Osteoblast (primary cell): Measurements from ENCODE around the gene UBE2E3. TPM values are rescaled to one million over a fixed set of nuclear protein-coding genes. Genes with fewer than 3 reads are reported as not detected.

Source experiments
- DNase-seq: peaks from one replicate; pipeline ENCODE4 v3.0.0; 2011; ENCODE audit warnings: low spot score, mixed read lengths; ENCODE audit not compliant: insufficient read length; ENCODE audit errors: missing footprints
- H2AFZ ChIP-seq: 2 replicates; pipeline ENCODE4 v1.6.0; 2011; ENCODE audit warnings: mild to moderate bottlenecking, low read length
- H3K27ac ChIP-seq: 2 replicates; pipeline ENCODE4 v1.5.1; 2011; ENCODE audit warnings: mild to moderate bottlenecking, low read depth, low read length, moderate library complexity
- H3K27me3 ChIP-seq: 2 replicates; pipeline ENCODE4 v1.6.0; 2012; ENCODE audit warnings: mild to moderate bottlenecking, control low read depth, inconsistent platforms, low read length, moderate library complexity; ENCODE audit not compliant: insufficient read depth
- H3K36me3 ChIP-seq: 2 replicates; pipeline ENCODE4 v1.5.1; 2011; ENCODE audit warnings: mild to moderate bottlenecking, low read length, control low read depth, moderate library complexity; ENCODE audit not compliant: insufficient read depth
- H3K4me1 ChIP-seq: 2 replicates; pipeline ENCODE4 v1.5.1; 2011; ENCODE audit warnings: mild to moderate bottlenecking, low read length, control low read depth, moderate library complexity; ENCODE audit not compliant: insufficient read depth
- H3K4me2 ChIP-seq: 2 replicates; pipeline ENCODE4 v1.6.0; 2011; ENCODE audit warnings: mild to moderate bottlenecking, low read length; ENCODE audit not compliant: insufficient read depth
- H3K4me3 ChIP-seq: fragments of 200-600 bp; sonication (generic); 3 replicates; pipeline ENCODE4 v1.5.1; 2012; ENCODE audit warnings: mild to moderate bottlenecking, low read length, inconsistent platforms; ENCODE audit not compliant: insufficient read depth
- H3K79me2 ChIP-seq: 2 replicates; pipeline ENCODE4 v1.6.0; 2012; ENCODE audit warnings: mild to moderate bottlenecking, low read length, control low read depth, inconsistent platforms; ENCODE audit not compliant: insufficient read depth
- H3K9me3 ChIP-seq: 2 replicates; pipeline ENCODE4 v1.5.1; 2011; ENCODE audit warnings: low read depth, low read length, control low read depth
- H4K20me1 ChIP-seq: 2 replicates; pipeline ENCODE4 v1.6.0; 2012; ENCODE audit warnings: mild to moderate bottlenecking, low read length, control low read depth; ENCODE audit not compliant: insufficient read depth
- CTCF ChIP-seq: IDR thresholded peaks from 2 replicates; pipeline ENCODE4 v1.5.1; 2011; ENCODE audit warnings: mild to moderate bottlenecking, low read depth, low read length, moderate library complexity; ENCODE audit errors: extremely low read depth
- total RNA-seq: library from RNA; depleted of rRNA; stranded (reverse); fragments of >200 nt; gene quantifications from 2 replicates; pipeline ENCODE4 v1.2.3, GENCODE V29; 2012

The UBE2E3 gene
- total RNA-seq, 1 donor, result 58.3 TPM

GRCh38 chr2:181058378-181059269 lies 78.2 kb downstream of the UBE2E3 start:
- Histone ChIP-seq H3K9me3 (no peaks in the 10 kb centered on the region), H3K36me3 (peaks cover 3% of the 10 kb centered on the region), H4K20me1 (no peaks in the 10 kb centered on the region), H3K27ac (no peak overlapping the region), H3K4me1 (no peaks in the 10 kb centered on the region), H3K4me3 (no peak overlapping the region), H3K4me2 (no peak overlapping the region), H3K79me2 (peaks cover 77% of the 10 kb centered on the region), H2AFZ (no peak overlapping the region), H3K27me3 (no peaks in the 10 kb centered on the region)
- TF ChIP-seq CTCF, result peak; percentile 72
- no peak for DNase-seq

- DNase-seq, result no peak
- H3K79me2 ChIP-seq, result peaks cover 70% of the 10 kb centered on the region
- no peaks in the 10 kb centered on the region for H3K9me3 ChIP-seq
- no peak overlapping the region for H3K4me2 ChIP-seq
- no peak overlapping the region for H2AFZ ChIP-seq
- no peaks in the 10 kb centered on the region for H4K20me1 ChIP-seq
- H3K36me3 ChIP-seq, result no peaks in the 10 kb centered on the region
- no peak for TF ChIP-seq CTCF
- H3K4me3 ChIP-seq, result no peak overlapping the region
- no peaks in the 10 kb centered on the region for H3K27me3 ChIP-seq
- H3K4me1 ChIP-seq, result no peaks in the 10 kb centered on the region
- no peak overlapping the region for H3K27ac ChIP-seq
Measured at GRCh38 chr2:181063696-181064095, 83.3 kb downstream of the UBE2E3 start.

- TF ChIP-seq CTCF, result no peak
- Histone ChIP-seq H3K36me3 (no peaks in the 10 kb centered on the region), H4K20me1 (peaks cover 5% of the 10 kb centered on the region), H3K4me2 (no peak overlapping the region), H3K4me1 (peaks cover 11% of the 10 kb centered on the region), H3K79me2 (peaks cover 72% of the 10 kb centered on the region), H3K27ac (no peak overlapping the region), H3K4me3 (no peak overlapping the region), H2AFZ (no peak overlapping the region), H3K9me3 (no peaks in the 10 kb centered on the region), H3K27me3 (no peaks in the 10 kb centered on the region)
- no peak for DNase-seq
Measured at GRCh38 chr2:181065458-181065857, 85.1 kb downstream of the UBE2E3 start.

GRCh38 chr2:181066333-181066732 lies 85.9 kb downstream of the UBE2E3 start:
- Histone ChIP-seq H3K79me2 (peaks cover 79% of the 10 kb centered on the region), H3K4me3 (no peak overlapping the region), H3K4me1 (peaks cover 13% of the 10 kb centered on the region), H3K27me3 (no peaks in the 10 kb centered on the region), H3K9me3 (no peaks in the 10 kb centered on the region), H3K4me2 (no peak overlapping the region), H4K20me1 (peaks cover 5% of the 10 kb centered on the region), H3K36me3 (no peaks in the 10 kb centered on the region), H2AFZ (no peak overlapping the region), H3K27ac (no peak overlapping the region)
- no peak for TF ChIP-seq CTCF
- DNase-seq, result no peak
